ENCODE data around the gene DIPK1B.

Gene DIPK1B

GRCh38 chr9:136721339-136722092 is 9.1 kb downstream of the DIPK1B start:
- DNase-seq = no peak

- DNase-seq = no peak
Measured at GRCh38 chr9:136722093-136722968, 10.0 kb downstream of the DIPK1B start.

GRCh38 chr9:136722969-136723356 is 10.6 kb downstream of the DIPK1B start:
- peak; percentile 58 for DNase-seq

- DNase-seq = no peak
Measured at GRCh38 chr9:136723362-136723976, 11.1 kb downstream of the DIPK1B start.

- no peak for DNase-seq
Measured at GRCh38 chr9:136723989-136724388, 11.6 kb downstream of the DIPK1B start.

- no peak for DNase-seq
Measured at GRCh38 chr9:136724772-136725171, 12.4 kb downstream of the DIPK1B start.

GRCh38 chr9:136725612-136726011 is 13.2 kb downstream of the DIPK1B start:
- no peak for DNase-seq

GRCh38 chr9:136726118-136726517 is 13.7 kb downstream of the DIPK1B start:
- DNase-seq = no peak

GRCh38 chr9:136726631-136727191 is 14.3 kb downstream of the DIPK1B start:
- peak; percentile 91 for DNase-seq

- peak; percentile 94 for DNase-seq
Measured at GRCh38 chr9:136728080-136728547, 15.7 kb downstream of the DIPK1B start.

GRCh38 chr9:136728548-136729123 is 16.3 kb downstream of the DIPK1B start:
- peak; percentile 55 for DNase-seq

GRCh38 chr9:136729144-136729543 is 16.8 kb downstream of the DIPK1B start:
- peak; percentile 73 for DNase-seq

- no peak for DNase-seq
Measured at GRCh38 chr9:136729926-136730325, 17.6 kb downstream of the DIPK1B start.

- no peak for DNase-seq
Measured at GRCh38 chr9:136732444-136733178, 20.2 kb downstream of the DIPK1B start.

- no peak for DNase-seq
Measured at GRCh38 chr9:136733611-136734010, 21.2 kb downstream of the DIPK1B start.

- DNase-seq = no peak
Measured at GRCh38 chr9:136734837-136735496, 22.6 kb downstream of the DIPK1B start.

GRCh38 chr9:136735812-136736480 is 23.6 kb downstream of the DIPK1B start:
- DNase-seq = no peak

- no peak for DNase-seq
Measured at GRCh38 chr9:136738960-136739359, 26.6 kb downstream of the DIPK1B start.

- DNase-seq = no peak
Measured at GRCh38 chr9:136739509-136739908, 27.1 kb downstream of the DIPK1B start.

- no peak for DNase-seq
Measured at GRCh38 chr9:136740069-136740468, 27.7 kb downstream of the DIPK1B start.

GRCh38 chr9:136740491-136740890 is 28.1 kb downstream of the DIPK1B start:
- no peak for DNase-seq

Data from hematopoietic multipotent progenitor cell treated with erythropoietin and hydrocortisone succinate and interleukin-3 and kit ligand, for 4 days (in vitro differentiated cells).